A549 (cell line): ENCODE measurements around the gene MFSD2A. TPM values are rescaled to one million over a fixed set of nuclear protein-coding genes. Genes with fewer than 3 reads are reported as not detected.

Experiments used
- ATAC-seq, 2 experiments: fragments of 200-7000 bp in 1 of 2; fragments of >200 bp in 1 of 2; cut with Nextera tagmentation in 1 of 2; cut with Tn5 transposase in 1 of 2; 3 replicates each; pipeline versions ENCODE4 v1.8.0 to v1.9.1; 2018 to 2020; ENCODE audit warnings: mild to moderate bottlenecking in 1 of 2, moderate library complexity in 1 of 2
- CTCF ChIA-PET: fragments of 300-600 bp; sonication (Branson Sonifier 250); formaldehyde crosslinking; extraction: SDS; loops from one replicate; lab custom pipeline; 2021; ENCODE audit warnings: antibody characterized with exemption, inconsistent platforms; lab: Yijun Ruan, JAX
- POLR2A ChIA-PET: fragments of 350-600 bp; formaldehyde crosslinking; extraction: SDS; loops from one replicate; lab custom pipeline; 2021; ENCODE audit warnings: antibody characterized with exemption, inconsistent platforms; lab: Yijun Ruan, JAX
- DNase-seq, 2 experiments: peaks; one replicate each; pipeline versions ENCODE4 v3.0.0 to v3.0.0-alpha.2; 2011 to 2016; ENCODE audit warnings: low read depth in 1 of 2, low spot score in 1 of 2
- FAIRE-seq: peaks from 2 replicates; lab custom pipeline; 2011; peaks lifted over from hg19 to GRCh38; lab: Jason Lieb, UNC
- H3K27ac ChIP-seq, 2 experiments: fragments of >200 bp; sonication (Bioruptor Twin); formaldehyde crosslinking; 3 replicates each; pipeline ENCODE4 v1.5.1; 2016 to 2017
- H3K4me1 ChIP-seq: fragments of >200 bp; sonication (Bioruptor Twin); formaldehyde crosslinking; 3 replicates; pipeline ENCODE4 v1.6.1; 2016
- H3K4me2 ChIP-seq: fragments of >200 bp; sonication (Bioruptor Twin); formaldehyde crosslinking; 3 replicates; pipeline ENCODE4 v1.6.1; 2016
- H3K4me3 ChIP-seq: fragments of >200 bp; sonication (Bioruptor Twin); formaldehyde crosslinking; 3 replicates; pipeline ENCODE4 v1.5.1; 2016
- H3K9me3 ChIP-seq: fragments of >200 bp; sonication (Bioruptor Twin); formaldehyde crosslinking; 3 replicates; pipeline ENCODE4 v1.6.1; 2016
- BHLHE40 ChIP-seq: IDR thresholded peaks from 2 replicates; pipeline ENCODE4 v1.6.1; 2012; ENCODE audit warnings: low read depth, low read length, inconsistent platforms
- CHD2 ChIP-seq: fragments of 150-350 bp; IDR thresholded peaks from 2 replicates; pipeline ENCODE4 v1.6.1; 2014; ENCODE audit warnings: low read length; ENCODE audit not compliant: partially characterized antibody
- CHD4 ChIP-seq: fragments of 200-600 bp; sonication (generic); IDR thresholded peaks from 2 replicates; pipeline ENCODE4 v1.6.1; 2016; ENCODE audit warnings: antibody characterized with exemption, mild to moderate bottlenecking, borderline replicate concordance
- EHF ChIP-seq: fragments of 250-450 bp; sonication (Bioruptor Pico); IDR thresholded peaks from 2 replicates; pipeline ENCODE4 v1.5.0; 2020; ENCODE audit warnings: mild to moderate bottlenecking
- ESRRA ChIP-seq: fragments of 150-350 bp; IDR thresholded peaks from 2 replicates; pipeline ENCODE4 v1.6.1; 2014; ENCODE audit warnings: mild to moderate bottlenecking, low read length, borderline replicate concordance
- FOXS1 ChIP-seq: fragments of 250-450 bp; sonication (Bioruptor Pico); IDR thresholded peaks from 2 replicates; pipeline ENCODE4 v1.5.0; 2020; ENCODE audit warnings: mild to moderate bottlenecking, moderate library complexity
- HOXA7 ChIP-seq: fragments of 250-450 bp; sonication (Bioruptor Pico); IDR thresholded peaks from 2 replicates; pipeline ENCODE4 v1.5.0; 2020; ENCODE audit warnings: mild to moderate bottlenecking, moderate library complexity
- JUNB ChIP-seq: fragments of >200 bp; sonication (Bioruptor Twin); formaldehyde crosslinking; IDR thresholded peaks from 2 replicates; pipeline ENCODE4 v1.6.1; 2016
- RCOR1 ChIP-seq: fragments of 150-350 bp; IDR thresholded peaks from 2 replicates; pipeline ENCODE4 v1.6.1; 2014; ENCODE audit warnings: antibody characterized with exemption, low read length, low read depth
- TFCP2L1 ChIP-seq: fragments of 250-450 bp; sonication (Bioruptor Pico); IDR thresholded peaks from 2 replicates; pipeline ENCODE4 v1.5.0; 2021; ENCODE audit warnings: mild to moderate bottlenecking
- ZC3H11A ChIP-seq: fragments of 450-650 bp; IDR thresholded peaks from 2 replicates; pipeline ENCODE4 v1.6.1; 2014; ENCODE audit warnings: antibody characterized with exemption, mild to moderate bottlenecking
- WGBS: methylation state at CpG from one replicate; pipeline ENCODE4 v1.1.6; 2017; ENCODE audit errors: missing lambda C conversion rate; 5-methylcytosine and 5-hydroxymethylcytosine counted together
- polyA plus RNA-seq, 4 experiments: library from polyadenylated mRNA; depleted of rRNA in 3 of 4; stranded (reverse); fragments of >200 nt; fragmentation: RNase III in 1 of 4; extraction: RNeasy Plus Mini Kit Qiagen cat#74134 plus additional on column Dnase treatment in 1 of 4; gene quantifications; 2 replicates in 3 of 4; 3 replicates in 1 of 4; pipeline ENCODE4 v1.2.3, GENCODE V29; 2011 to 2017
- TF ChIP-seq, protein P1 (sequence below): fragments of 250-450 bp; sonication (Bioruptor Pico); IDR thresholded peaks from 2 replicates; pipeline ENCODE4 v1.5.0; 2020; ENCODE audit warnings: low read depth, mild to moderate bottlenecking, moderate library complexity
- TF ChIP-seq, protein P2 (sequence below): IDR thresholded peaks from 2 replicates; pipeline ENCODE4 v1.6.1; 2012
- TF ChIP-seq, protein P3 (sequence below): fragments of 200-600 bp; sonication (generic); IDR thresholded peaks from 2 replicates; pipeline ENCODE4 v1.6.1; 2016; ENCODE audit warnings: antibody characterized with exemption, mild to moderate bottlenecking, moderate library complexity
- TF ChIP-seq, protein P4 (sequence below): IDR thresholded peaks from 2 replicates; pipeline ENCODE4 v1.6.1; 2012; ENCODE audit warnings: low read depth, borderline replicate concordance
- TF ChIP-seq, protein P5 (sequence below): fragments of 250-450 bp; sonication (Bioruptor Pico); IDR thresholded peaks from 2 replicates; pipeline ENCODE4 v1.5.0; 2021; ENCODE audit warnings: mild to moderate bottlenecking, moderate library complexity, borderline replicate concordance
- TF ChIP-seq, protein P6 (sequence below): fragments of >200 bp; sonication (Bioruptor Twin); formaldehyde crosslinking; IDR thresholded peaks from 3 replicates; pipeline ENCODE4 v1.5.1; 2016

Gene MFSD2A
- polyA plus RNA-seq, 2 of the 4 experiments (the other 2 are of a cell fraction), result 3.0 to 3.1 TPM

DNA sequence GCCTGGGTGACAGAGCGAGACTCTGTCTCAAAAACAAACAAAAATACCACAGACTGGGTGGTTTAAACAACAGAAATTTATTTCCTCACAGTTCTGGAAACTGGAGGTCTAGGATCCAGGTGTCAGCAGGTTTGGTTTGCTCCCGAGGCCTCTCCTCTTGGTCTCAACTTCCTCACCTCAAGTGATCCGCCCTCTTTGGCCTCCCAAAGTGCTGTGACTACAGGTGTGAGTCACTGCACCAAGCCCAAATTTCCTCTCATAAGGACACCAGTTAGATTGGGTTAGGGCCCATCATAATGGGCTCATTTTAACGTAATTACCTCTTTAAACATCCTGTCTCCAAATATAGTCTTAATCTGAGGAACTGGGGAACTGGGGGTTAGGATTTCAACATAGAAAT lies 35.5 kb downstream of the MFSD2A start:
- Histone ChIP-seq H3K4me3 (no peak overlapping the region), H3K9me3 (no peaks in the 10 kb centered on the region), H3K27ac (no peak overlapping the region), H3K4me2 (no peak overlapping the region), H3K4me1 (no peaks in the 10 kb centered on the region)
- FAIRE-seq (no peak), DNase-seq (no peak), ATAC-seq (no peak)
- TF ChIP-seq, protein P1, sequence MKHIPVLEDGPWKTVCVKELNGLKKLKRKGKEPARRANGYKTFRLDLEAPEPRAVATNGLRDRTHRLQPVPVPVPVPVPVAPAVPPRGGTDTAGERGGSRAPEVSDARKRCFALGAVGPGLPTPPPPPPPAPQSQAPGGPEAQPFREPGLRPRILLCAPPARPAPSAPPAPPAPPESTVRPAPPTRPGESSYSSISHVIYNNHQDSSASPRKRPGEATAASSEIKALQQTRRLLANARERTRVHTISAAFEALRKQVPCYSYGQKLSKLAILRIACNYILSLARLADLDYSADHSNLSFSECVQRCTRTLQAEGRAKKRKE (CRISPR knock-in tag), result no peak
- no peak for TF ChIP-seq TFCP2L1 (CRISPR knock-in tag)
- TF ChIP-seq, protein P2, sequence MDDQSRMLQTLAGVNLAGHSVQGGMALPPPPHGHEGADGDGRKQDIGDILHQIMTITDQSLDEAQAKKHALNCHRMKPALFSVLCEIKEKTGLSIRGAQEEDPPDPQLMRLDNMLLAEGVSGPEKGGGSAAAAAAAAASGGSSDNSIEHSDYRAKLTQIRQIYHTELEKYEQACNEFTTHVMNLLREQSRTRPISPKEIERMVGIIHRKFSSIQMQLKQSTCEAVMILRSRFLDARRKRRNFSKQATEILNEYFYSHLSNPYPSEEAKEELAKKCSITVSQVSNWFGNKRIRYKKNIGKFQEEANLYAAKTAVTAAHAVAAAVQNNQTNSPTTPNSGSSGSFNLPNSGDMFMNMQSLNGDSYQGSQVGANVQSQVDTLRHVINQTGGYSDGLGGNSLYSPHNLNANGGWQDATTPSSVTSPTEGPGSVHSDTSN, result no peak
- TF ChIP-seq, protein P3, sequence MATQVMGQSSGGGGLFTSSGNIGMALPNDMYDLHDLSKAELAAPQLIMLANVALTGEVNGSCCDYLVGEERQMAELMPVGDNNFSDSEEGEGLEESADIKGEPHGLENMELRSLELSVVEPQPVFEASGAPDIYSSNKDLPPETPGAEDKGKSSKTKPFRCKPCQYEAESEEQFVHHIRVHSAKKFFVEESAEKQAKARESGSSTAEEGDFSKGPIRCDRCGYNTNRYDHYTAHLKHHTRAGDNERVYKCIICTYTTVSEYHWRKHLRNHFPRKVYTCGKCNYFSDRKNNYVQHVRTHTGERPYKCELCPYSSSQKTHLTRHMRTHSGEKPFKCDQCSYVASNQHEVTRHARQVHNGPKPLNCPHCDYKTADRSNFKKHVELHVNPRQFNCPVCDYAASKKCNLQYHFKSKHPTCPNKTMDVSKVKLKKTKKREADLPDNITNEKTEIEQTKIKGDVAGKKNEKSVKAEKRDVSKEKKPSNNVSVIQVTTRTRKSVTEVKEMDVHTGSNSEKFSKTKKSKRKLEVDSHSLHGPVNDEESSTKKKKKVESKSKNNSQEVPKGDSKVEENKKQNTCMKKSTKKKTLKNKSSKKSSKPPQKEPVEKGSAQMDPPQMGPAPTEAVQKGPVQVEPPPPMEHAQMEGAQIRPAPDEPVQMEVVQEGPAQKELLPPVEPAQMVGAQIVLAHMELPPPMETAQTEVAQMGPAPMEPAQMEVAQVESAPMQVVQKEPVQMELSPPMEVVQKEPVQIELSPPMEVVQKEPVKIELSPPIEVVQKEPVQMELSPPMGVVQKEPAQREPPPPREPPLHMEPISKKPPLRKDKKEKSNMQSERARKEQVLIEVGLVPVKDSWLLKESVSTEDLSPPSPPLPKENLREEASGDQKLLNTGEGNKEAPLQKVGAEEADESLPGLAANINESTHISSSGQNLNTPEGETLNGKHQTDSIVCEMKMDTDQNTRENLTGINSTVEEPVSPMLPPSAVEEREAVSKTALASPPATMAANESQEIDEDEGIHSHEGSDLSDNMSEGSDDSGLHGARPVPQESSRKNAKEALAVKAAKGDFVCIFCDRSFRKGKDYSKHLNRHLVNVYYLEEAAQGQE, result no peak
- no peak for TF ChIP-seq CHD4
- no peak for TF ChIP-seq HOXA7 (CRISPR knock-in tag)
- TF ChIP-seq CHD2, result no peak
- TF ChIP-seq ESRRA, result no peak
- ChIA-PET CTCF (no interaction called here), POLR2A (no interaction called here)
- WGBS, result 83% methylated on average over 4 of the region's 4 CpGs

DNA sequence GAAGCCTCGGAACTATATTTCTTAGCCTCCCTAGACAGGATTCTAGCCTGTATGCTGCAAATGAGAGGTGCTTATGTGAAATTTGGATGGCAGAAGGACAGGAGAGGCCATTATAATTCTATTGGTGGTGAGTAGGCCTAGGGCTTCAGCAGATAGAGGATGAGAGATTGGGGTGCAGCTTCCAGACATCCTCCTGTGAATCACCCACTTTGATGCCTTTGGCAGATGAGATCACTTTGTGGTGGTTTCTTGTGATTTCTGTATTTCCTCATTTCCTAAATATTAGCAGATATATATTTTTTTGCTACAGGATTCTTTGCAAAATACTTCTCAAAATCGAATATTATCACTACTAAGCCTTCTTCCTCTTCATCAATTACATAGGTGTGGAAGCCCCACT lies 37.3 kb downstream of the MFSD2A start:
- no peak for DNase-seq
- H3K4me1 ChIP-seq, result no peaks in the 10 kb centered on the region
- H3K27ac ChIP-seq, result no peak overlapping the region
- POLR2A ChIA-PET, result no interaction called here
- ATAC-seq, result no peak
- H3K4me3 ChIP-seq, result no peak overlapping the region
- 38% methylated on average over 2 of the region's 2 CpGs for WGBS
- no peaks in the 10 kb centered on the region for H3K9me3 ChIP-seq
- CTCF ChIA-PET, result interaction anchor here (1.1 to 1.2 kb wide), 2 partner anchors 18 to 20 kb away, joined by 3 read pairs; no protein-coding TSS in a partner anchor
- no peak for FAIRE-seq
- H3K4me2 ChIP-seq, result no peak overlapping the region
- no peak for TF ChIP-seq ZC3H11A
- TF ChIP-seq BHLHE40, result no peak
- no peak for TF ChIP-seq JUNB
- no peak for TF ChIP-seq RCOR1
- TF ChIP-seq, protein P4, sequence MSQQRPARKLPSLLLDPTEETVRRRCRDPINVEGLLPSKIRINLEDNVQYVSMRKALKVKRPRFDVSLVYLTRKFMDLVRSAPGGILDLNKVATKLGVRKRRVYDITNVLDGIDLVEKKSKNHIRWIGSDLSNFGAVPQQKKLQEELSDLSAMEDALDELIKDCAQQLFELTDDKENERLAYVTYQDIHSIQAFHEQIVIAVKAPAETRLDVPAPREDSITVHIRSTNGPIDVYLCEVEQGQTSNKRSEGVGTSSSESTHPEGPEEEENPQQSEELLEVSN, result no peak
- TF ChIP-seq EHF (CRISPR knock-in tag), result no peak
- TF ChIP-seq FOXS1 (CRISPR knock-in tag), result no peak
- TF ChIP-seq, protein P5, sequence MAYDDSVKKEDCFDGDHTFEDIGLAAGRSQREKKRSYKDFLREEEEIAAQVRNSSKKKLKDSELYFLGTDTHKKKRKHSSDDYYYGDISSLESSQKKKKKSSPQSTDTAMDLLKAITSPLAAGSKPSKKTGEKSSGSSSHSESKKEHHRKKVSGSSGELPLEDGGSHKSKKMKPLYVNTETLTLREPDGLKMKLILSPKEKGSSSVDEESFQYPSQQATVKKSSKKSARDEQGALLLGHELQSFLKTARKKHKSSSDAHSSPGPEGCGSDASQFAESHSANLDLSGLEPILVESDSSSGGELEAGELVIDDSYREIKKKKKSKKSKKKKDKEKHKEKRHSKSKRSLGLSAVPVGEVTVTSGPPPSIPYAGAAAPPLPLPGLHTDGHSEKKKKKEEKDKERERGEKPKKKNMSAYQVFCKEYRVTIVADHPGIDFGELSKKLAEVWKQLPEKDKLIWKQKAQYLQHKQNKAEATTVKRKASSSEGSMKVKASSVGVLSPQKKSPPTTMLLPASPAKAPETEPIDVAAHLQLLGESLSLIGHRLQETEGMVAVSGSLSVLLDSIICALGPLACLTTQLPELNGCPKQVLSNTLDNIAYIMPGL (CRISPR knock-in tag), result no peak
- TF ChIP-seq, protein P6, sequence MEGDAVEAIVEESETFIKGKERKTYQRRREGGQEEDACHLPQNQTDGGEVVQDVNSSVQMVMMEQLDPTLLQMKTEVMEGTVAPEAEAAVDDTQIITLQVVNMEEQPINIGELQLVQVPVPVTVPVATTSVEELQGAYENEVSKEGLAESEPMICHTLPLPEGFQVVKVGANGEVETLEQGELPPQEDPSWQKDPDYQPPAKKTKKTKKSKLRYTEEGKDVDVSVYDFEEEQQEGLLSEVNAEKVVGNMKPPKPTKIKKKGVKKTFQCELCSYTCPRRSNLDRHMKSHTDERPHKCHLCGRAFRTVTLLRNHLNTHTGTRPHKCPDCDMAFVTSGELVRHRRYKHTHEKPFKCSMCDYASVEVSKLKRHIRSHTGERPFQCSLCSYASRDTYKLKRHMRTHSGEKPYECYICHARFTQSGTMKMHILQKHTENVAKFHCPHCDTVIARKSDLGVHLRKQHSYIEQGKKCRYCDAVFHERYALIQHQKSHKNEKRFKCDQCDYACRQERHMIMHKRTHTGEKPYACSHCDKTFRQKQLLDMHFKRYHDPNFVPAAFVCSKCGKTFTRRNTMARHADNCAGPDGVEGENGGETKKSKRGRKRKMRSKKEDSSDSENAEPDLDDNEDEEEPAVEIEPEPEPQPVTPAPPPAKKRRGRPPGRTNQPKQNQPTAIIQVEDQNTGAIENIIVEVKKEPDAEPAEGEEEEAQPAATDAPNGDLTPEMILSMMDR, result no peak
- TF ChIP-seq, all 56 proteins: peak for 0
